Measurements from ENCODE around the gene RBKS.

The RBKS gene

GRCh38 chr2:27831279-27832050 is 58.7 kb downstream of the RBKS start:
- no peak for DNase-seq (ENCODE audit: low read depth)

- no peak for DNase-seq (ENCODE audit: low read depth)
Observed at GRCh38 chr2:27830656-27831055, 59.5 kb downstream of the RBKS start.

- no peak for DNase-seq (ENCODE audit: low read depth)
Observed at GRCh38 chr2:27829791-27830190, 60.4 kb downstream of the RBKS start.

- no peak for DNase-seq (ENCODE audit: low read depth)
Observed at GRCh38 chr2:27828305-27828704, 61.9 kb downstream of the RBKS start.

- DNase-seq (ENCODE audit: low read depth) = no peak
Observed at GRCh38 chr2:27824401-27824800, 65.8 kb downstream of the RBKS start.

- DNase-seq (ENCODE audit: low read depth) = no peak
Observed at GRCh38 chr2:27823569-27823968, 66.6 kb downstream of the RBKS start.

- no peak for DNase-seq (ENCODE audit: low read depth)
Observed at GRCh38 chr2:27823135-27823534, 67.1 kb downstream of the RBKS start.

GRCh38 chr2:27822049-27822448 is 68.1 kb downstream of the RBKS start:
- DNase-seq (ENCODE audit: low read depth) = no peak

GRCh38 chr2:27815860-27816438 is 74.2 kb downstream of the RBKS start:
- no peak for DNase-seq (ENCODE audit: low read depth)

GRCh38 chr2:27814758-27815157 is 75.4 kb downstream of the RBKS start:
- no peak for DNase-seq (ENCODE audit: low read depth)

GRCh38 chr2:27811768-27812167 is 78.4 kb downstream of the RBKS start:
- DNase-seq (ENCODE audit: low read depth) = no peak

- no peak for DNase-seq (ENCODE audit: low read depth)
Observed at GRCh38 chr2:27810455-27810854, 79.7 kb downstream of the RBKS start.

- DNase-seq (ENCODE audit: low read depth) = no peak
Observed at GRCh38 chr2:27809761-27810241, 80.4 kb downstream of the RBKS start.

GRCh38 chr2:27808984-27809383 is 81.2 kb downstream of the RBKS start:
- no peak for DNase-seq (ENCODE audit: low read depth)

- DNase-seq (ENCODE audit: low read depth) = no peak
Observed at GRCh38 chr2:27808418-27808817, 81.8 kb downstream of the RBKS start.

GRCh38 chr2:27807476-27807875 is 82.7 kb downstream of the RBKS start:
- DNase-seq (ENCODE audit: low read depth) = no peak

GRCh38 chr2:27806311-27807059 is 83.7 kb downstream of the RBKS start:
- DNase-seq (ENCODE audit: low read depth) = no peak

- no peak for DNase-seq (ENCODE audit: low read depth)
Observed at GRCh38 chr2:27805180-27805579, 85.0 kb downstream of the RBKS start.

GRCh38 chr2:27804146-27804545 is 86.0 kb downstream of the RBKS start:
- no peak for DNase-seq (ENCODE audit: low read depth)

GRCh38 chr2:27803046-27803445 is 87.1 kb downstream of the RBKS start:
- DNase-seq (ENCODE audit: low read depth) = no peak

GRCh38 chr2:27802547-27802946 is 87.6 kb downstream of the RBKS start:
- DNase-seq (ENCODE audit: low read depth) = no peak

- DNase-seq (ENCODE audit: low read depth) = no peak
Observed at GRCh38 chr2:27800856-27801255, 89.3 kb downstream of the RBKS start.

GRCh38 chr2:27799646-27800010 is 90.6 kb downstream of the RBKS start:
- DNase-seq (ENCODE audit: low read depth) = no peak

Measured in fibroblast of the conjunctiva (primary cell).